GM18498 (cell line): ENCODE measurements around the gene ZNF837.
A peak's percentile ranks its signal among the peaks of the same experiment; 100 is the strongest.
"Not testable (repeated sequence)": the region's sequence is repeated elsewhere in the genome, so short reads cannot be mapped to it uniquely, and the experiment has no call there.

Experiments
- ATAC-seq: cut with Tn5 transposase; IDR thresholded peaks from one replicate; pipeline ENCODE4 v1.9.1; 2021; ENCODE audit warnings: mild to moderate bottlenecking, moderate library complexity; ENCODE audit not compliant: unreplicated experiment

The ZNF837 gene

DNA sequence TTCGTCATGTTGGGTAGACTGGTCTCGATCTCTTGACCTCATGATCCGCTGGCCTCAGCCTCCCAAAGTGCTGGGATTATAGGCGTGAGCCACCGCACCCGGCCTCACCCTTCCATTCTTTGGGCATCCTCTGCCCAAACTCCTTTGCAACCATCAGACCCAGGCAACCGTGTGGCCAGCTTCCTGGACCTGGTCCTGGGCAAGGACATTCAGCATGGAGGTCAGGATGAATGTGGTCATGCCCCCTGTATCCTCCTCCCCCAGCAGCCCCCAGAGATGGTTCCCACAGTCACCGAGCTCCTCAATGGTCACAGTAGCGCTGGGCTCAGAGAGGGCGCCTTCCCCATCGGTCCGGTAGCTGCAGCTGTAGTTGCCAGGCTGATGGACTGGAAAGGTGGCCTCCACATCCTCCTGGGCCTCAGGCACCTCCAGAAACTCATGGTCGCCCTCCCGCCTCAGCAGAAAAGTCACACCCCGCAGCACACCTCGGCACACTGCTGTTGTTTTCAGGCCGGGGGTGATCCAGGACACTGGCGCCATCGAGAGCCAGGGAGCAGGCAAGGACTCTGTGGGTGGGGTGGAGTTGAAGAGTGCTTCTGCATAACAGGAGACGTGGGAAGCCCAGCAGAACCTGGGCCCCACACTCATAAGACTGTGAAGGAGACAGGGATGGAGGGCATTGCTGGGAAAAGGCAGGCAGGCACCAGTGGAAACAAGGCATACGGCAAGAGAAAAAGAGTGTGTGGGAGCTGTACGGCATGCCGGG is 28.7 kb downstream of the ZNF837 start:
- ATAC-seq = no peak

DNA sequence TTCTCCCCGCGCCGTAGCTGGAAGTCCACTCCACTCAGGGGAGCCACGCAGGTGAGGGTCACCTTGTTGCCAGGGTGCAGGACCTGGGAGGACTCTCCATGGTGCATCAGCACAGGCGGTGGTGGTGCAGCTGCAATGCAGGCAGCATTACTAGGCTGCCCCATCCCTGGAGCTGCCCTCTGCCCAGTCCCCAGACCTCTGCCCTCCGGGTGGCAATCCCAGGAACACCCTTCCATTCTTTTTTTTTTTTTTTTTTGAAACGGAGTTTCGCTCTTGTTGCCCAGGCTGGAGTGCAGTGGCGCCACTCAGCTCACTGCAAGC is 29.3 kb downstream of the ZNF837 start:
- no peak for ATAC-seq

DNA sequence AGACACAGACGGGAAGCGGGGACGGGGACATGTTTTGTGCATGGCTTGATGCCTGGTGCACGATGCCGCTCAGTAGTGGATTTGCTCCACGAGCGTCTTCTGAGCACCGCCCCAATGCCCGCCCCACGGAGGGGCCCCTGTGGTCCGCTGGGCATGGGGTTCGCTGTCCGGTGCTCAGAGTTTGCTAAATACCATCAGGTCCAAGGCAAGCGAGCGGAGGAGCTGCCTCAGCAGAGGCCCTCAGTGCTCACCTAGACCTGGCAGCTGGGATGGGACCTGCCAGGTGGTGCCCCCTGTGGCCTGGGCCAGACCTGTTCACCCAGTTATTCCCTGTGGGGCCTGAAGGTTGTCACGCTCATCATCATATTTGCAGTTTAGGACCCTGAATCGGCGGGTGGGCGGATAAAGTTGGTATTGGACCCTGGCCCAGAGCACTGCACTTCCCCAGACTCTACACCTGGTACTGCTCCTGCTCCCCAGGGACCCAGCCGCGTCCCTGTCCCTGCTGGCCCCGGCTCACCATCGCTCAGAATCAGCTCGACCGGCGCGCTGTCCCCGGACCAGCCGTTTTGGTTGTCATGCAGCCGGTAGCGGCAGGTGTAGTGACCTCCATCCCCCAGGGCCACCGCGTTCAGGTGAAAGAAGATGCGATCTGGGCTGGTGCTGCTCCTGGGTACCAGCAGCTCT is 29.8 kb downstream of the ZNF837 start:
- ATAC-seq = no peak

DNA sequence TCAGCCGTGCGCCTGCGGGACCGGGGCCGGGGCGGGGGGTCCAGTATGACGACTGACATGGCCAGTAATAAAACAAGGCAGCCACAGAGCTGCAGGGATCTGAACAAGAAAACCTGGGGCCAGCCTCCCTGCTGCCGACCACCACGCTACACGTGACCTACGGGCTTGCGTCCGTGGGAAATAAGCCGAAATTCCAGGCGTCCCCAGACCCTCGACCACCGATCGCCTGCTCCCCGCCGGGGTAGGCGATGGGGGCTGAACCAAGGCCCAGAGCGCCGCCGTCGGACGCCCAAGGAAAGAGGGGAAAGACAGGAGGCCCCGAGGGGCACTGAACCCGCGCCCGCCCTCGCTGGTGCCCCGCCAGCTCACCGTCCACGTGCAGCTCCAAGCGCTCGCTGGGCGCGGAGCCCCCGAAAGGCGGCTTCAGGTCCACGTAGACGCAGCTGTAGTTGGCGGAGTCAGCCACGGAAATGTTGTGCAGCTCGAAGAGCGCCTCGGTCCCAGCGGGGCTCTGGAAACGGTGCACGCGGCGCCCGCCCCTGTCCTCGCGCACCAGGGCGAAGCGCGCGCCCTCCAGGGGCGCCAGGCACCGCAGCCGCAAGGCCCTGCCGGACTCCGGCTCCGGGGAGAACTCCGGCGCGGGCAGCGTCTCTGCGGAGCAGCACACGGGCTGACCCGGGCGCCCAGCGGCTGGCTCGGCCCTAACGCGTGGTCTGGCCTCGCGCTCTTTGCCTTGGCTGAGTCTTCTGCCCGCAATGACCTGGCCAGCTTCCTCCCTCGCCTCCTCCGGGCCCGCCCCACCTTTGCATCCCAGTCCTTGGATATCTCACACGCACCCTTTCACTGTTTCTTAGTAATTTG is 30.6 kb downstream of the ZNF837 start:
- no peak for ATAC-seq

DNA sequence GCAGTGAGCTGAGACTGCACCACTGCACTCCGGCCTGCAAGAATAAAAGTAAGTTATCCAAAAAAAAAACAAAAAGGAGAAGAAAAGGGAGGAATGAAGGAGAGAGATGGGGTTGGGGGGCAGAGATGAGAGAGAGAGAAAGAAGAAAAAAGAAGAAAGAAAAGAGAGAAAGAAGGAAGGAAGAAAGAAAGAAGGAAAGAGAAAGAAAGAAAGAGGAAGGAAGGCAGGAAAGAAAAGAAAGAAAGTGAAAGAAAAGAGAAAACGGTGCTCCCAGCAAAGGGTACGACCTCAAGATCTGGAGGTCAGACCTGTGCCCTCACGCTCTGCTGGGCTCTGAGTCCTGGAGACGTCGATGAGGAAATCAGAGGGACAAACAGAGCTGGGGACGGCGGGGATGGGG is 31.2 kb downstream of the ZNF837 start:
- no peak for ATAC-seq

DNA sequence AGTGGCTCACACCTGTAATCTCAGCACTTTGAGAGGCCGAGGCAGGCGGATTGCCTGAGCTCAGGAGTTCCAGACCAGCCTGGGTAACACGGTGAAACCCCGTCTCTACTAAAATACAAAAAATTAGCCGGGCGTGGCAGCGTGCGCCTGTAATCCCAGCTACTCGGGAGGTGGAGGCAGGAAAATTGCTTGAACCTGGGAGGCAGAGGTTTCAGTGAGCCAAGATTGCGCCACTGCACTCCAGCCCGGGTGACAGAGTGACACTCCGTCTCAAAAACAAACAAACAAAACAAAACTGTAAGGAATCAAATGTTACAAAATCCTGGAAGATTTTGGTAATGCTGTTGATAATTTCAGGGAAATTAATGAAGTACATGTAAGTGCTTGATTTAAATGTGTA is 32.8 kb downstream of the ZNF837 start:
- ATAC-seq = not testable (repeated sequence)

DNA sequence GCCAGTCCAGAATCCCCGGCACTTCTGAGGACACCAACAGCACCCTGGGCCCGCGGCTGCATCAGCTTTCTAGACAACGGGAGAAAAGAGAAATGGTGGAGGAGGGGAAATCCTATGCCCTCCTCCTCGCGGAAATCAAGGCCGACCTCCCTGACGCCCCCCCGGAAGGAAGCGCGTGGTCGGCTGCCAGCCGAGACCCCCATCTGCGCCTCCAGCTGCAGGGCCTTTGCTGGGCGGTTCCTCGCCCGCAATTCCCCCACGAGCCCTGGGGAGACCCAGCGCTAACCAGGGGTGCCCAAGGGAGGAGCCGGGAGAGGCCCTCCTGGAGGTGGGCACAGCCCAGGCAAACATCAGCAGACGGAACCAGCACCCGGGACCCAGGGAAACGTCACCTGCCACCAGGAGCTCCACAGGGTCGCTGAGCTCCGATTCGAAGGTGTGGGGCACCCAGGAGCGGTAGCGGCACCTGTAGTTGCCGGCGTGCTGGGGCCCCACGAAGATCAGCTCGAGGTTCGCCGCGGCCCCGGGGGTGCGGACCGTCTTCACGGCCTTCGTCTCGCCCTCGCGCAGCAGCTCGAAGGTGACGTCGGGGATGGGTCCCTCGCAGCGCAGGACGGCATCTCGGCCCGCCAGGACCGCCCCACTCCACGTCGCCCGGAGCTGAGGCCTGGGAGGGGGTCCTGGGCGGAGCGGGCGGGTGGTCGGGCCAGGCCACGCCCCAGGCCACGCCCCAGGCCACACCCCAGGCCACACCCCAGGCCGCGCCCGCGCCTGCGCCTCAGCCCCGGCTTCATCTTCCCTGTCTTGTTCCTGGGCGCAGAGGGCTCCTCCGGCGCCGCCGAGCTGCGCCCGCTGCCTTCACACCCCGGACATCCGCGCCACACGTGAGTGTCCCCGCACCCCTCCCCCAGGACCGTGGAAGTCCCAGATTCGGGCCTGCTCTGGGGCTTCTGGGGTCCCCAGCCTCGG is 33.6 kb downstream of the ZNF837 start:
- peak; percentile 90 for ATAC-seq

DNA sequence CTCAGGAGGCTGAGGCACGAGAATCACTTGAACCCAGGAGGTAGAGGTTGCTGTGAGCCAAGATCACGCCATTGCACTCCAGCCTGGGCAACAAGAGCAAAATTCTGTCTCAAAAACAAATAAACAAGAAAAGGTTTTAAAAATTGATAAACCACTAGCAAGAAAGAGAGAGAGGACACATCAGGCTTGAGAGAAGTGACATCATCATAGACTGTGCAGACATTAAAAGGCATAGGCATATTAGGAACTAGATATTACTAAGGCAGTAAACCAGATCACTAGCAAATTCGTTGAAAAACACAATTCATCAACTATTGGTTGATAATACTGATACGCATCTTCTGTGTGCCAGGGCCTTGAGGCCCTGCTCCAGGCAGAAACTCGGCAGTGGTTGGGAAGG is 35.3 kb downstream of the ZNF837 start:
- ATAC-seq = no peak

DNA sequence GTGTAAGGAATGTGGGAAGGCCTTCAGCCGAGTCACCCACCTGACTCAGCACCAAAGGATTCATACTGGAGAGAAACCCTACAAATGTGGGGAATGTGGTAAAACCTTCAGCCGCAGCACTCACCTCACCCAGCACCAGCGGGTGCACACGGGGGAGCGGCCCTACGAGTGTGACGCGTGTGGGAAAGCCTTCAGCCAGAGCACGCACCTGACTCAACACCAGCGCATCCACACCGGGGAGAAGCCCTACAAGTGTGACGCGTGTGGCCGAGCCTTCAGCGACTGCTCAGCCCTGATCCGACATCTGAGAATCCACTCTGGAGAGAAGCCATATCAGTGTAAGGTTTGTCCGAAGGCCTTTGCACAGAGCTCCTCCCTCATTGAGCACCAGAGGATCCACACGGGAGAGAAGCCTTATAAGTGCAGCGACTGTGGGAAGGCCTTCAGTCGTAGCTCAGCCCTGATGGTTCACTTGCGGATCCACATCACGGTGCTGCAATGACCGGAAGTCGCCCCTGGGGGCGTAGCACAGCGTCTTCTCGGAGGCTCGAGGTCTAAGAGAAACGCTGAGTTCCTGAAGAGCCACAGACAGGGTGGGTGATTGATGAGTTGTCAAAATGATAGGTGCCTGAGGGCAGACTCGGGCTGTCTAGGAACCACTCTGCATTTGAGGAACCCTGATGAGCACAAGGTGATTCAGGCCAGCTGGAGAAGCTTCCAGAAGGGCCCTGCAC is 41.8 kb downstream of the ZNF837 start:
- no peak for ATAC-seq

DNA sequence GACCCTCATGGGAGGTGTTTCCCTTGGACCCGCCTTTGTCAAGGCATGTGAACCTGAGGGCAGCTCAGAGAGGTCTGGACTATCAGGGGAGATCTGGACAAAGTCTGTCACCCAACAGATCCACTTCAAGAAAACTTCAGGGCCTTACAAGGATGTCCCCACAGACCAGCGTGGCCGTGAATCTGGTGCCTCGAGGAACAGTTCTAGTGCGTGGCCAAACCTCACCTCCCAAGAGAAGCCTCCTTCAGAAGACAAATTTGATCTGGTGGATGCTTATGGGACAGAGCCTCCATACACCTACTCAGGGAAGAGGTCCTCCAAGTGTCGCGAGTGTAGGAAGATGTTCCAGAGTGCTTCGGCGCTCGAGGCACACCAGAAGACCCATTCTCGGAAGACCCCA is 42.5 kb downstream of the ZNF837 start:
- no peak for ATAC-seq

DNA sequence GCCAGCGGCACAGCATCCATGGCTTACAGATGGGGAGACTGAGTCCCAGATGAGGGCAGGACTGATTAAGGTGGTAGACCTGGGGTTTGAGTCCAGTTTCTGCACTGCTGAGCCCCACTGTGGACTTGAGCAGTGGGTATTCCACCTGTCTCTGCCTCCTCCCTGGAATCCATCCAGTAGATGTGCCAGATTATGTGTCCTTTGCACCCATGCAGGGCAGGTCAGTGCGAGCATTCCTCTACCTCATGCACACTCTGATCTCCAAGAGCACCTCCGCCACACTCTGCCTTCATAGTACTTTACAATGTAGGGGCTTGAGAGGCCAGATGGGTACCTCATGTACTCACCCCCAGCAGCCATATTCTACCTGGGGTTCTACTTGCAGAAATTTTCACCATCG is 44.0 kb downstream of the ZNF837 start:
- no peak for ATAC-seq

DNA sequence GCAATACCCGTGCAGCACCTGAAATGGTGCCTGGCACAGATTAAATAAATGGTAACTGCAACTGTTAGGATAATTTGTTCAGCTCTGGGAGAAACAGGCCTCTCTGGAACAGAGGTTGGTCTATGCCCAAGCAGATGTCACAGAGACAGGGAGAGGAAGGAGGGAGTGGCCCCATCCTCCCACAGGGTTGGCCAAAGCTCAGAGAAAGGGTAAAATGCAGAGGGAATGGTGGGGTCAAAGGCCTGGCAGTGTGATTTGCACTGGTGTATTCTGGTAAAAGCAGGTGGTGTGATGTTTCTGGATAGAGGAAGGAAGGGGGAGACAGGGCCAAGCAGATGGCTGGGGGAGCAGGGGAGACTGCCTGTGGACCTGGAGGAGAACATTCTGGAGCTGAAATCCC is 44.6 kb downstream of the ZNF837 start:
- ATAC-seq = no peak

DNA sequence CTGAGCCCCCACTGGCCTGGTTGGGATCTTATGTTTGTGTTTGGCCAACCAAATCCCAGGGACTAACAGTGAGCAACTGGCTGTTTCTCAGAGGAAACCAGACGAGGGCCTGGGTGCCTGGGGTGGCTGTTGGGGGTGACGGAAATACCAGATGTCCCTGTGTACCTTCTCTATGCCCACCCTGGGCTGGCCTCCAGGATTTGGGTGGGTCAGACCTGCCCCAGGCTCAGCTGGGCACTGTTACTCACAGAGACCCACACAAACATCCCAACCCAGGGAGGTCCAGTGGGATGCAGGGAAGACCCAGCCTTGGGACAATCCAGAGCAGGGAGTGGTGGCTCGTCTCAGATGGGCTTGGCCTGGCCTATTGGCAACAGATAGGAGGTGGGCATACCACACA is 45.2 kb downstream of the ZNF837 start:
- no peak for ATAC-seq

DNA sequence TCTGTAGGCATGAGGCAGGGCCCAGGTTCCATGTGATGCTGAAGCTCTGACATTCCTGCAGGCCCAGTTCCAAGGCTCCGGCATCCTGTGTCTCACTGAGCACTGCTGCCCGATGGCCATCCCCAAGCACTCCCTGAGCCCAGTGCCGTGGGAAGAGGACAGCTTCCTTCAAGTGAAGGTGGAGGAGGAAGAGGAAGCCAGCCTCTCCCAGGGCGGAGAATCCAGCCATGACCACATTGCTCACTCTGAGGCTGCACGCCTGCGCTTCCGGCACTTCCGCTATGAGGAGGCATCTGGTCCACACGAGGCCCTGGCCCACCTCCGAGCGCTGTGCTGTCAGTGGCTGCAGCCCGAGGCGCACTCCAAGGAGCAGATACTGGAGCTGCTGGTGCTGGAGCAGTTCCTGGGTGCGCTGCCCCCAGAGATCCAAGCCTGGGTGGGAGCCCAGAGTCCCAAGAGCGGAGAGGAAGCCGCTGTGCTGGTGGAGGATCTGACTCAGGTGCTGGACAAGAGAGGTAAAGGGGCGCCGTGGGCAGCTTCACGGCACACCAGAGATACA is 46.1 kb downstream of the ZNF837 start:
- ATAC-seq = no peak

DNA sequence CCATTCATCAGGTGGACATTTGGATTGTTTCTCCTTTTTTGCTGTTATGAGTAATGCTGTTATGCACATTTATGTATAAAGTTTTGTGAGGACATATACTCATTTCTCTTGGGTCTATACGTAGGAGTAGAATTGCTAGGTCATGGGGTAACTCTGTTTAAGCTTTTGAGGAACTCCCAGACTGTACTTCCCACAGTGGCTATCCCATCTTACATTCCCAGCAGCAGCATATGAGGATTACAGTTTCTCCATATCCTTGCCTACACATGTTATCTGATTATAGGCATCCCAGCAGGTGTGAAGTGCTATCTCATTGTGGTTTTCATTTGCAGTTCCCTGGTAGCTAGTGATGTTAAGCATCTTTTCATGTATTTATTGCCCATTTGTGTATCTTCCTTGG is 48.1 kb downstream of the ZNF837 start:
- no peak for ATAC-seq

DNA sequence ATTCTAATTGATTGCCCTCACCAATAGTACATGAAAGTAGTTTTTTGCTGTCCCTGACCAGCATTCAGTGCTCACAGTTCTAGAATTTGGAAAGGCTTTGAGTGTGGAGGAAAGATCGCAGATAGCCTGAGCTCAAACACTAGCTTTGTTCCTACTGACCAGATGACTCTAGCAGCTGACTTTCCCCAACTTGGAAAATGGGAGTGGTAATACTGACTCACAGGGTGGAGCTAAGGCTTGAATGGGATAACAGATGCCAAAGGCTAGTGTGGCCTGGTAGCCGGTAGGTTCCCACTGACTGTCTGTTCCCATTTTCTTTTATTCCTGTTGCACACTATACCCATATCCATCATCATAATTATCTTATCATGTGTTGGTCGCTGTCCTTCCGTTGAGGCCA is 50.4 kb downstream of the ZNF837 start:
- ATAC-seq = no peak

DNA sequence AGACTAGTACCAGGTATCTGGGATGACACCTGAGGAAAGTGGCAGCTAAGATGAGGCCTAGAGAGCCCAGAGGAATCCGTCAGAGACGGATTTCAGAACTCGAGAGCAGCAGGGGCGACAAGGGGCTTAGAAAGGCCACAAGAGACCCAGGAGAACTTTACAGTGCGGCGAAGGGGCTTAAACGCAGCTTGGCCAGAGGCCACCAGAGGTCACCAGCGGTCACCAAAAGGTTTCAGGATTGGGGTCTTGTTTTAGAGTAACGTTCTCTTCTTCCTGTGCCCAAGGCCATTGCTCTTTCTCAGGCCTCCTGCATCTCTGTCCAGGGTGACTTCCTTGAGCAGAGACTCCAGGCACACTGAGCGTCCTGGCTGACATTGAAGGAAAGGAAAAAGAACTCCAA is 51.8 kb downstream of the ZNF837 start:
- no peak for ATAC-seq

DNA sequence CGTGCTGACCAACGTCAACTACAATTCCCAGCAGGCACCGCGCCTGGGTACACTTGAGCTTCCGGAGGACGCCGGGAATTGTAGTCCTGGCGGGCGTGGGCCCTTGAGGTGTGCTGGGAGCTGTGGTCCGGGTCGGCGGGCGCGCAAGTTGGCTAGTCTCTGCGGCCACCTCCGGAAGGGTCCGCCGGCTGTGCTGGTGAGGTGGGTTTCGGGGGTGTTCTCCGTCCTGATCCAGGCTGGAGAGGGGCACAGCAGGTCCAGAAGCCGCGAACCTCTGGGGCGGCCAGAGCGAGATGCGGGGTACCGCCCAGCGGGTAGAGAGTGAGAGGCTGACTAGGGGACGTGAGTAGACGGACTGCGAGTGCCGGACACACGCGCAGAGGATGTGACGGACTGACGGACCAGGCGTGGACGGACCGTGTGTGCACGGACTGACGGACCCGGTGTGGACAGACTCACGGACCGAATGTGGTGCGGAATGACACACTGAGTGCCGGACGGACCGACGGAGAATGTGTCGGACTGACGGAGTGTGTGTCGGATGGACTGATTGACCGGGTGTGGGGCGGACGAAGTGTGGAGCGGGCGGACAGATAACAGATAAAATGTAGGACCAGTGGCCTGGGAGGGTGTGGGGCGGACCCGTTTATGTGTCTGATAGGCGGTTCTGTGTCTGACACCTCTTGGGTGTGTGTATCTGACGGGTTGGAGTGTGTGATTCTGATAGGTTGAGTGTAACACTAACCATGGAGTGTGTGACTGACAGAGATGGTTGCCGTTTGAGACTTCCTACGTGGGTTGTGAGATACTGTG is 53.7 kb downstream of the ZNF837 start, which contains the start of gene ZSCAN22:
TSS of gene ZSCAN22 (plus strand) at position 81 of the 813 bp plus-strand sequence. CDS start 7,809 bp downstream, outside the sequence.
- peak; percentile 88 for ATAC-seq

DNA sequence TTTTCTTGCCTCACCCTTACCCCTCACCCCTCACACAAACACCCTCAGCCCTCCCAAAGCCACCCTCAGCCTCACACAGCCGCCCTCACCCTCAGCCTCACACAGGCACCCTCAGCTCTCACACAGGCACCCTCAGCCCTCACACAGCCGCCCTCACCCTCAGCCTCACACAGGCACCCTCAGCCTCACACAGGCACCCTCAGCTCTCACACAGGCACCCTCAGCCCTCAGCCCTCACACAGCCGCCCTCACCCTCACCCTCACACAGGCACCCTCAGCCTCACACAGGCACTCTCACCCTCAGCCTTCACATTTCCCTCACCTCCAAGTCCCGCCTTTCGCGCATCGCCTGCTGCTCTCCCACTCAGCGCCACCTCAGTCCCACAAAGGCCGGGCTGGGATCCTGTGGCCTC is 54.3 kb downstream of the ZNF837 start:
- no peak for ATAC-seq
